ENCODE data around the gene IGFBP7. TPM values are rescaled to one million over a fixed set of nuclear protein-coding genes. Genes with fewer than 3 reads are reported as not detected.

IGFBP7 gene
- polyA plus RNA-seq, 2 of the 4 experiments (the other 2 are of a cell fraction), result 133 to 227 TPM

DNA sequence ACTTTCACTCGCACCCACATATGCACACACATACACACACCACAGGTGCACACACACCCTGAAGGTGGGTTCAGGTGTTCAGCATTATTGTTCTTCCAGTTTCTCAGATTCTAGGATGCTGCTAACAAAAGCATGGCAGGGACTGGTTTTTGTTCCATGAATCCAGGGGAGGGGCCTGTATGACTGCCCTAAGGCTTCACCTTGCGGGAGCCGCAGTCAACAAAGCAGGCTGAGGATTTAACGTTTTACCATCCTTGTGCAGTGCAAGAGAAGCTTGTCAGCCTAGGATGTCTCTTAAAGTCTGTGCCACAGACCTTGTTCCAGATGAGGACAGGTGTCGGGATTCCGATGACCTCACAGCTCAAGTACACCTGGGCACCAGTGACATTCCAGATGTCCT lies 69.7 kb downstream of the IGFBP7 start:
- ATAC-seq (no peak), DNase-seq (ENCODE audit: low read depth in 1 of 2, low spot score in 1 of 2) (no peak), FAIRE-seq (no peak)
- ChIA-PET CTCF (interaction anchor here (1.4 to 6.8 kb wide), 2 partner anchors 69 to 124 kb away, joined by 3 to 60 read pairs; partner anchors contain the start of gene IGFBP7), POLR2A (no interaction called here)
- TF ChIP-seq MAX (IDR thresholded peaks at IDR 0.05) (no peak), EP300 (IDR thresholded peaks at IDR 0.05) (no peak), FOSL2 (IDR thresholded peaks at IDR 0.05) (no peak), FOSL2 (CRISPR knock-in tag; IDR thresholded peaks at IDR 0.05) (no peak), EHF (CRISPR knock-in tag; IDR thresholded peaks at IDR 0.05) (no peak), RCOR1 (IDR thresholded peaks at IDR 0.05; ENCODE audit: low read depth, low read length) (no peak), RARB (CRISPR knock-in tag; IDR thresholded peaks at IDR 0.05) (no peak), JUNB (IDR thresholded peaks at IDR 0.05) (no peak), MYC (IDR thresholded peaks at IDR 0.05; ENCODE audit: borderline replicate concordance, low read length) (no peak), BHLHE40 (IDR thresholded peaks at IDR 0.05; ENCODE audit: low read depth, low read length) (no peak), NFE2L2 (conservative IDR thresholded peaks at IDR 0.05; ENCODE audit: low read length) (no peak), SREBF2 (IDR thresholded peaks at IDR 0.05) (no peak)
- Histone ChIP-seq H3K4me1 (peaks cover 62% of the 10 kb centered on the region), H3K4me2 (no peak overlapping the region), H3K4me3 (no peak overlapping the region), H3K27ac (peak overlapping the region; percentile 59 to 79; a peak in 5 of 6 replicates), H3K9me3 (no peaks in the 10 kb centered on the region)
- 66% methylated on average over 6 of the region's 6 CpGs for WGBS (ENCODE audit: missing lambda C conversion rate)

GRCh38 chr4:57039345-57039744 lies 70.8 kb downstream of the IGFBP7 start:
- DNase-seq (ENCODE audit: low read depth in 1 of 2, low spot score in 1 of 2), result peak in 1 of 2 experiments; percentile 44
- no peak for TF ChIP-seq NR3C1 (IDR thresholded peaks at IDR 0.05)
- TF ChIP-seq JUN (IDR thresholded peaks at IDR 0.05), result no peak
- TF ChIP-seq RFX5 (IDR thresholded peaks at IDR 0.05), result no peak
- no peak for TF ChIP-seq TP53 (CRISPR knock-in tag; IDR thresholded peaks at IDR 0.05)
- TF ChIP-seq, protein P1, sequence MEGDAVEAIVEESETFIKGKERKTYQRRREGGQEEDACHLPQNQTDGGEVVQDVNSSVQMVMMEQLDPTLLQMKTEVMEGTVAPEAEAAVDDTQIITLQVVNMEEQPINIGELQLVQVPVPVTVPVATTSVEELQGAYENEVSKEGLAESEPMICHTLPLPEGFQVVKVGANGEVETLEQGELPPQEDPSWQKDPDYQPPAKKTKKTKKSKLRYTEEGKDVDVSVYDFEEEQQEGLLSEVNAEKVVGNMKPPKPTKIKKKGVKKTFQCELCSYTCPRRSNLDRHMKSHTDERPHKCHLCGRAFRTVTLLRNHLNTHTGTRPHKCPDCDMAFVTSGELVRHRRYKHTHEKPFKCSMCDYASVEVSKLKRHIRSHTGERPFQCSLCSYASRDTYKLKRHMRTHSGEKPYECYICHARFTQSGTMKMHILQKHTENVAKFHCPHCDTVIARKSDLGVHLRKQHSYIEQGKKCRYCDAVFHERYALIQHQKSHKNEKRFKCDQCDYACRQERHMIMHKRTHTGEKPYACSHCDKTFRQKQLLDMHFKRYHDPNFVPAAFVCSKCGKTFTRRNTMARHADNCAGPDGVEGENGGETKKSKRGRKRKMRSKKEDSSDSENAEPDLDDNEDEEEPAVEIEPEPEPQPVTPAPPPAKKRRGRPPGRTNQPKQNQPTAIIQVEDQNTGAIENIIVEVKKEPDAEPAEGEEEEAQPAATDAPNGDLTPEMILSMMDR (IDR thresholded peaks at IDR 0.05), result no peak
- Histone ChIP-seq H3K4me3 (no peak overlapping the region), H3K4me1 (peaks cover 50% of the 10 kb centered on the region), H3K4me2 (peak overlapping the region; percentile 36; the same call in 1 of the 3 replicates), H3K9me3 (no peaks in the 10 kb centered on the region), H3K27ac (peak overlapping the region; percentile 59 to 79)
- CTCF ChIA-PET, result interaction anchor here (1.2 to 6.8 kb wide), 5 partner anchors 13 to 125 kb away, joined by 3 to 60 read pairs (median 20); no protein-coding TSS in a partner anchor
- 10% methylated on average over 2 of the region's 2 CpGs for WGBS (ENCODE audit: missing lambda C conversion rate)
- POLR2A ChIA-PET, result no interaction called here
- no peak for FAIRE-seq
- peak in 1 of 2 experiments; percentile 41; a peak in 4 of 6 replicates for ATAC-seq

GRCh38 chr4:57037982-57038604 lies 72.1 kb downstream of the IGFBP7 start:
- DNase-seq (ENCODE audit: low read depth in 1 of 2, low spot score in 1 of 2) (peak; percentile 25 to 56), FAIRE-seq (no peak), ATAC-seq (peak; percentile 85 to 86; a peak in 5 of 6 replicates)
- H3K4me2 ChIP-seq, result peak overlapping the region; percentile 34; the same call in 2 of the 3 replicates
- CTCF ChIA-PET, result interaction anchor here (0.6 to 6.8 kb wide), 27 partner anchors 8 to 389 kb away, joined by 3 to 60 read pairs (median 4); partner anchors contain the start of gene IGFBP7
- 35% methylated on average over 15 of the region's 15 CpGs for WGBS (ENCODE audit: missing lambda C conversion rate)
- no peaks in the 10 kb centered on the region for H3K9me3 ChIP-seq
- H3K27ac ChIP-seq, result peak overlapping the region; percentile 62 to 73
- POLR2A ChIA-PET, result no interaction called here
- H3K4me3 ChIP-seq, result no peak overlapping the region
- H3K4me1 ChIP-seq, result peaks cover 38% of the 10 kb centered on the region
- TF ChIP-seq SMC3 (IDR thresholded peaks at IDR 0.05) (peak; percentile 75), ZNF302 (CRISPR knock-in tag; IDR thresholded peaks at IDR 0.05) (no peak), RAD21 (conservative IDR thresholded peaks at IDR 0.05 in 1 of 2, IDR thresholded peaks at IDR 0.05 in 1 of 2) (peak; percentile 86 to 92), SREBF2 (IDR thresholded peaks at IDR 0.05) (no peak), JUNB (IDR thresholded peaks at IDR 0.05) (no peak), JUN (IDR thresholded peaks at IDR 0.05) (no peak), HOXB13 (CRISPR knock-in tag; IDR thresholded peaks at IDR 0.05; ENCODE audit: low read depth) (no peak), CBX2 (IDR thresholded peaks at IDR 0.05; ENCODE audit: borderline replicate concordance, low read depth) (no peak), POLR2A (IDR thresholded peaks at IDR 0.05; ENCODE audit: low read length) (no peak), HOXB5 (CRISPR knock-in tag; IDR thresholded peaks at IDR 0.05) (no peak), EP300 (IDR thresholded peaks at IDR 0.05) (no peak), RFX5 (IDR thresholded peaks at IDR 0.05) (no peak), HEYL (CRISPR knock-in tag; IDR thresholded peaks at IDR 0.05) (no peak), RCOR1 (IDR thresholded peaks at IDR 0.05; ENCODE audit: low read depth, low read length) (no peak), FOXS1 (CRISPR knock-in tag; IDR thresholded peaks at IDR 0.05) (no peak), ESRRA (IDR thresholded peaks at IDR 0.05; ENCODE audit: borderline replicate concordance, low read length) (no peak)
- TF ChIP-seq, protein P2, sequence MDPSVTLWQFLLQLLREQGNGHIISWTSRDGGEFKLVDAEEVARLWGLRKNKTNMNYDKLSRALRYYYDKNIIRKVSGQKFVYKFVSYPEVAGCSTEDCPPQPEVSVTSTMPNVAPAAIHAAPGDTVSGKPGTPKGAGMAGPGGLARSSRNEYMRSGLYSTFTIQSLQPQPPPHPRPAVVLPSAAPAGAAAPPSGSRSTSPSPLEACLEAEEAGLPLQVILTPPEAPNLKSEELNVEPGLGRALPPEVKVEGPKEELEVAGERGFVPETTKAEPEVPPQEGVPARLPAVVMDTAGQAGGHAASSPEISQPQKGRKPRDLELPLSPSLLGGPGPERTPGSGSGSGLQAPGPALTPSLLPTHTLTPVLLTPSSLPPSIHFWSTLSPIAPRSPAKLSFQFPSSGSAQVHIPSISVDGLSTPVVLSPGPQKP (IDR thresholded peaks at IDR 0.05; ENCODE audit: low read depth, low read length), result no peak
- TF ChIP-seq, protein P1 (IDR thresholded peaks at IDR 0.05), result peak; percentile 70
